CD14-positive monocyte (primary cell): ENCODE results near the gene SLC39A7. TPM values are rescaled to one million over a fixed set of nuclear protein-coding genes. Genes with fewer than 3 reads are reported as not detected.

ENCODE experiments used
- DNase-seq, 3 donors: peaks; one replicate each; pipeline ENCODE4 v3.0.0-alpha.2; 2011 to 2022
- H2AFZ ChIP-seq: 2 replicates; pipeline ENCODE4 v1.6.0; 2012; ENCODE audit warnings: mild to moderate bottlenecking, low read depth, low read length, inconsistent platforms; ENCODE audit not compliant: insufficient read depth, poor library complexity, severe bottlenecking
- H3K27ac ChIP-seq, 2 donors: 1 replicate in 1 of 2; 2 replicates in 1 of 2; pipeline ENCODE4 v1.5.1; 2012 to 2013; ENCODE audit warnings: low read length in 2 of 2, control low read depth in 1 of 2, inconsistent platforms in 1 of 2, low read depth in 1 of 2, mild to moderate bottlenecking in 1 of 2
- H3K27me3 ChIP-seq, 2 donors: one replicate each; pipeline versions ENCODE4 v1.6.0 to v1.6.1; 2011 to 2013; ENCODE audit warnings: low read length in 2 of 2; ENCODE audit not compliant: control insufficient read depth in 2 of 2, insufficient read depth in 2 of 2
- H3K36me3 ChIP-seq, 2 donors: replicated peaks in 1 of 2; 1 replicate in 1 of 2; 2 replicates in 1 of 2; pipeline versions ENCODE4 v1.5.1 to v1.6.1; 2012 to 2013; ENCODE audit warnings: low read length in 2 of 2, control low read depth in 1 of 2, inconsistent platforms in 1 of 2, mild to moderate bottlenecking in 1 of 2; ENCODE audit not compliant: insufficient read depth in 2 of 2, control insufficient read depth in 1 of 2
- H3K4me1 ChIP-seq, 2 donors: 1 replicate in 1 of 2; 2 replicates in 1 of 2; pipeline versions ENCODE4 v1.5.1 to v1.6.1; 2012 to 2013; ENCODE audit warnings: low read length in 2 of 2, control low read depth in 1 of 2, inconsistent platforms in 1 of 2, mild to moderate bottlenecking in 1 of 2, moderate library complexity in 1 of 2; ENCODE audit not compliant: insufficient read depth in 2 of 2, control insufficient read depth in 1 of 2
- H3K4me2 ChIP-seq: replicated peaks from 2 replicates; pipeline ENCODE3; 2012; ENCODE audit warnings: low read length, moderate library complexity, mild to moderate bottlenecking; ENCODE audit not compliant: poor library complexity, severe bottlenecking; ENCODE audit errors: extremely low read depth
- H3K4me3 ChIP-seq, 3 experiments: fragments of 200-600 bp in 1 of 3; sonication (generic) in 1 of 3; replicated peaks in 1 of 3; 1 replicate in 2 of 3; 2 replicates in 1 of 3; pipeline ENCODE4 v1.5.1; 2011 to 2013; ENCODE audit warnings: low read length in 3 of 3, mild to moderate bottlenecking in 3 of 3, control low read depth in 2 of 3, low read depth in 2 of 3, inconsistent platforms in 1 of 3, moderate library complexity in 1 of 3
- H3K79me2 ChIP-seq: 2 replicates; pipeline ENCODE4 v1.6.0; 2012; ENCODE audit warnings: mild to moderate bottlenecking, control low read depth, inconsistent platforms, low read length, moderate library complexity; ENCODE audit not compliant: insufficient read depth
- H3K9ac ChIP-seq: 2 replicates; pipeline ENCODE4 v1.6.0; 2017; ENCODE audit warnings: low read length, mild to moderate bottlenecking; ENCODE audit not compliant: insufficient read depth, poor library complexity, severe bottlenecking
- H3K9me3 ChIP-seq, 2 donors: replicated peaks in 1 of 2; 1 replicate in 1 of 2; 2 replicates in 1 of 2; pipeline versions ENCODE4 v1.5.1 to v1.6.1; 2012 to 2013; ENCODE audit warnings: low read length in 2 of 2, control low read depth in 1 of 2; ENCODE audit not compliant: control insufficient read depth in 1 of 2, insufficient read depth in 1 of 2
- H4K20me1 ChIP-seq: 2 replicates; pipeline ENCODE4 v1.6.0; 2012; ENCODE audit warnings: mild to moderate bottlenecking, low read length, control low read depth, moderate library complexity; ENCODE audit not compliant: insufficient read depth
- H3K27ac Mint-ChIP-seq, 7 donors: one replicate each; pipeline ENCODE4 v1.8.0; 2020; ENCODE audit warnings: mild to moderate bottlenecking in 7 of 7, mixed read lengths in 7 of 7, moderate library complexity in 6 of 7, inconsistent platforms in 2 of 7
- H3K27me3 Mint-ChIP-seq, 3 donors: one replicate each; pipeline ENCODE4 v1.8.0; 2021 to 2022; ENCODE audit warnings: low read depth in 3 of 3, mild to moderate bottlenecking in 3 of 3, mixed read lengths in 3 of 3, moderate library complexity in 3 of 3, inconsistent platforms in 1 of 3
- H3K36me3 Mint-ChIP-seq, 2 donors: one replicate each; pipeline ENCODE4 v1.8.0; 2020; ENCODE audit warnings: mixed read lengths in 2 of 2, inconsistent platforms in 1 of 2, mild to moderate bottlenecking in 1 of 2
- H3K4me1 Mint-ChIP-seq: one replicate; pipeline ENCODE4 v1.8.0; 2020; ENCODE audit warnings: mild to moderate bottlenecking, mixed read lengths
- H3K4me3 Mint-ChIP-seq, 2 donors: one replicate each; pipeline ENCODE4 v1.8.0; 2020; ENCODE audit warnings: mild to moderate bottlenecking in 2 of 2, mixed read lengths in 2 of 2, moderate library complexity in 1 of 2
- H3K9me3 Mint-ChIP-seq, 7 donors: one replicate each; pipeline ENCODE4 v1.8.0; 2020 to 2022; ENCODE audit warnings: mixed read lengths in 7 of 7, mild to moderate bottlenecking in 6 of 7, moderate library complexity in 6 of 7, inconsistent platforms in 2 of 7
- CTCF ChIP-seq: fragments of 200-600 bp; IDR thresholded peaks from one replicate; pipeline ENCODE4 v1.8.0; 2022; ENCODE audit warnings: antibody characterized with exemption, mild to moderate bottlenecking
- WGBS: methylation state at CpG from one replicate; pipeline ENCODE4 v1.1.5; 2013; ENCODE audit warnings: missing lambda C conversion rate; ENCODE audit not compliant: insufficient coverage; 5-methylcytosine and 5-hydroxymethylcytosine counted together
- intact Hi-C, 2 donors: fragments of 100-400 bp; cut with micrococcal nuclease; formaldehyde crosslinking; loops; one replicate each; pipeline versions ENCODE4 v1.15.0 to v1.15.1; 2023
- polyA plus RNA-seq, 3 donors: library from polyadenylated mRNA; depleted of rRNA in 1 of 3; unstranded in 2 of 3; stranded (reverse) in 1 of 3; fragments of 300-500 nt in 2 of 3; fragments of >200 nt in 1 of 3; fragmentation: Illumina TruSeq in 2 of 3; gene quantifications; 1 replicate in 2 of 3; 2 replicates in 1 of 3; pipeline ENCODE4 v1.2.3, GENCODE V29; 2012 to 2021

The SLC39A7 gene
- polyA plus RNA-seq, 3 donors: 14.5 to 32.7 (median 17.7) TPM

- Histone ChIP-seq H3K4me1 (peaks cover 17 to 24% of the 10 kb centered on the region in 2 donors), H3K79me2 (no peaks in the 10 kb centered on the region), H4K20me1 (no peaks in the 10 kb centered on the region), H2AFZ (peak overlapping the region; percentile 82), H3K27me3 (no peaks in the 10 kb centered on the region), H3K27ac (no peak overlapping the region), H3K9ac (peak overlapping the region; percentile 37), H3K36me3 (no peaks in the 10 kb centered on the region), H3K4me3 (peak overlapping the region; percentile 29 to 74 (median 36)), H3K9me3 (no peaks in the 10 kb centered on the region), H3K4me2 (peak overlapping the region; percentile 78)
- Mint-ChIP-seq H3K4me1 (peaks cover 23% of the 10 kb centered on the region), H3K9me3 (no peaks in the 10 kb centered on the region), H3K27me3 (peaks cover 11 to 16% (median 13%) of the 10 kb centered on the region in 3 donors), H3K27ac (peak overlapping the region in 6 of 7 donors; percentile 6 to 83 (median 52)), H3K36me3 (no peaks in the 10 kb centered on the region), H3K4me3 (peak overlapping the region; percentile 88 to 94)
- 2% methylated on average over 38 of the region's 58 CpGs for WGBS
- TF ChIP-seq CTCF: peak; percentile 94
- peak; percentile 73 to 78 (median 77) for DNase-seq
- intact Hi-C loops: loop anchor here (5.0 to 10.0 kb wide), 2 partner anchors 83 to 86 kb away; no protein-coding TSS in a partner anchor
Observed at GRCh38 chr6:33161354-33162331, 39.0 kb upstream of the SLC39A7 start.

- no peak overlapping the region for H3K9ac ChIP-seq
- H3K4me3 ChIP-seq: no peak overlapping the region
- peaks cover 17 to 24% of the 10 kb centered on the region in 2 donors for H3K4me1 ChIP-seq
- H3K79me2 ChIP-seq: no peaks in the 10 kb centered on the region
- no peaks in the 10 kb centered on the region for H4K20me1 ChIP-seq
- 90% methylated on average over 4 of the region's 10 CpGs for WGBS
- no peak overlapping the region for H3K27ac ChIP-seq
- H3K9me3 ChIP-seq: no peaks in the 10 kb centered on the region
- H3K4me3 Mint-ChIP-seq: no peak overlapping the region
- H3K4me1 Mint-ChIP-seq: peaks cover 23% of the 10 kb centered on the region
- no peak overlapping the region for H3K27ac Mint-ChIP-seq
- no peaks in the 10 kb centered on the region for H3K9me3 Mint-ChIP-seq
- H3K27me3 ChIP-seq: no peaks in the 10 kb centered on the region
- intact Hi-C loops: loop anchor here (5.0 to 10.0 kb wide), 2 partner anchors 81 to 84 kb away; no protein-coding TSS in a partner anchor
- peaks cover 16 to 17% (median 16%) of the 10 kb centered on the region in 3 donors for H3K27me3 Mint-ChIP-seq
- H3K4me2 ChIP-seq: no peak overlapping the region
- no peaks in the 10 kb centered on the region for H3K36me3 ChIP-seq
- no peaks in the 10 kb centered on the region for H3K36me3 Mint-ChIP-seq
- H2AFZ ChIP-seq: no peak overlapping the region
- DNase-seq: no peak
- TF ChIP-seq CTCF: no peak
Observed at GRCh38 chr6:33163540-33163939, 37.1 kb upstream of the SLC39A7 start.
